OCI-LY7 (cell line): ENCODE results near the gene CCDC102B. TPM values are rescaled to one million over a fixed set of nuclear protein-coding genes. Genes with fewer than 3 reads are reported as not detected.
"Not testable (repeated sequence)": the region's sequence is repeated elsewhere in the genome, so short reads cannot be mapped to it uniquely, and the experiment has no call there.

ENCODE experiments used
- BruUV-seq: library from RNA; stranded (reverse); fragments of 400-500 nt; replicated peaks from 2 replicates; lab custom pipeline; 2021; lab: Mats Ljungman, UMichigan
- CTCF ChIA-PET: fragments of 300-600 bp; sonication (Branson Sonifier 250); formaldehyde crosslinking; loops from one replicate; lab custom pipeline; 2022; ENCODE audit warnings: antibody characterized with exemption; ENCODE audit not compliant: unreplicated experiment; lab: Charles Lee
- POLR2A ChIA-PET: fragments of 300-600 bp; sonication (Branson Sonifier 250); formaldehyde crosslinking; loops from one replicate; lab custom pipeline; 2022; ENCODE audit warnings: antibody characterized with exemption; lab: Charles Lee
- DNase-seq: peaks from one replicate; pipeline ENCODE4 v3.0.0-alpha.2; 2015; ENCODE audit warnings: low spot score
- H2AFZ ChIP-seq: fragments of 200-600 bp; sonication (generic), shearing (Covaris generic); 2 replicates; pipeline ENCODE4 v1.6.1; 2014; ENCODE audit warnings: mild to moderate bottlenecking, antibody characterized with exemption, low read length, moderate library complexity
- H3K27ac ChIP-seq: fragments of 200-600 bp; sonication (generic); 2 replicates; pipeline ENCODE4 v1.5.1; 2014; ENCODE audit warnings: mixed run types, low read depth, mild to moderate bottlenecking, moderate library complexity, low read length, inconsistent platforms; ENCODE audit not compliant: poor library complexity, severe bottlenecking
- H3K36me3 ChIP-seq: fragments of 200-600 bp; sonication (generic); 2 replicates; pipeline ENCODE4 v1.6.1; 2014; ENCODE audit warnings: mild to moderate bottlenecking, antibody characterized with exemption, low read length, moderate library complexity, mixed read lengths; ENCODE audit not compliant: insufficient read depth
- H3K4me1 ChIP-seq: fragments of 200-600 bp; sonication (generic); 2 replicates; pipeline ENCODE4 v1.5.1; 2014; ENCODE audit warnings: mild to moderate bottlenecking, low read length; ENCODE audit not compliant: insufficient read depth, poor library complexity, severe bottlenecking
- H3K4me2 ChIP-seq: fragments of 200-600 bp; sonication (generic); 2 replicates; pipeline ENCODE4 v1.6.1; 2014; ENCODE audit warnings: mild to moderate bottlenecking, low read length
- H3K4me3 ChIP-seq: fragments of 200-600 bp; sonication (generic); 2 replicates; pipeline ENCODE4 v1.5.1; 2014; ENCODE audit warnings: mild to moderate bottlenecking, low read depth, low read length; ENCODE audit not compliant: poor library complexity, severe bottlenecking
- H3K79me2 ChIP-seq: fragments of 200-600 bp; sonication (generic); 2 replicates; pipeline ENCODE4 v1.6.1; 2016; ENCODE audit warnings: low read depth, mild to moderate bottlenecking, low read length, moderate library complexity, mixed read lengths; ENCODE audit not compliant: insufficient read depth
- H3K9me2 ChIP-seq: fragments of 200-600 bp; sonication (generic); 2 replicates; pipeline ENCODE4 v1.6.1; 2016; ENCODE audit warnings: mild to moderate bottlenecking, low read length, mixed read lengths; ENCODE audit not compliant: insufficient read depth
- H3K9me3 ChIP-seq: fragments of 200-600 bp; sonication (generic); 2 replicates; pipeline ENCODE4 v1.6.1; 2014; ENCODE audit warnings: mild to moderate bottlenecking, mixed run types, low read length, mixed read lengths
- H4K20me1 ChIP-seq: fragments of 200-600 bp; sonication (generic); 2 replicates; pipeline ENCODE4 v1.6.1; 2014; ENCODE audit warnings: mild to moderate bottlenecking, antibody characterized with exemption, low read length, moderate library complexity, mixed read lengths; ENCODE audit not compliant: insufficient read depth
- CTCF ChIP-seq: fragments of 200-600 bp; sonication (generic); conservative IDR thresholded peaks from 2 replicates; pipeline ENCODE4 v1.5.1; 2014; ENCODE audit warnings: mild to moderate bottlenecking, antibody characterized with exemption, low read length, moderate library complexity, mixed read lengths
- EZH2phosphoT487 ChIP-seq: fragments of 200-600 bp; sonication (generic); IDR thresholded peaks from 2 replicates; pipeline ENCODE4 v1.6.1; 2018; ENCODE audit warnings: low read depth, borderline replicate concordance, mild to moderate bottlenecking, mixed run types, antibody characterized with exemption, low read length, moderate library complexity, mixed read lengths
- intact Hi-C: fragments of 100-400 bp; cut with micrococcal nuclease; formaldehyde crosslinking; loops from one replicate; pipeline ENCODE4 v1.10.0; 2022; ENCODE audit not compliant: unreplicated experiment
- total RNA-seq, 2 experiments: library from RNA; depleted of rRNA in 1 of 2; stranded (reverse); fragments of >200 nt in 1 of 2; shearing (Covaris generic) in 1 of 2; gene quantifications; 2 replicates each; pipeline ENCODE4 v1.2.3, GENCODE V29; 2014 to 2022

Gene CCDC102B
- total RNA-seq, 2 experiments from 2014 or later, result 0.46 to 0.54 TPM

- no peaks in the 10 kb centered on the region for H3K4me1 ChIP-seq
- CTCF ChIA-PET, result no interaction called here
- H3K36me3 ChIP-seq, result no peaks in the 10 kb centered on the region
- POLR2A ChIA-PET, result no interaction called here
- H3K9me2 ChIP-seq, result no peaks in the 10 kb centered on the region
- no peaks in the 10 kb centered on the region for H3K79me2 ChIP-seq
- intact Hi-C loops, result no loop called here
- H3K4me2 ChIP-seq, result no peak overlapping the region
- no peaks in the 10 kb centered on the region for H4K20me1 ChIP-seq
- H3K9me3 ChIP-seq, result no peaks in the 10 kb centered on the region
- no peak overlapping the region for H2AFZ ChIP-seq
- H3K4me3 ChIP-seq, result no peak overlapping the region
- BruUV-seq, result no TSS peak
- no peak for DNase-seq
- no peak overlapping the region for H3K27ac ChIP-seq
- TF ChIP-seq EZH2phosphoT487 (no peak), CTCF (no peak)
Measured at GRCh38 chr18:68940039-68940438, 142.2 kb downstream of the CCDC102B start.

GRCh38 chr18:68940754-68941153 is 142.9 kb downstream of the CCDC102B start:
- H3K79me2 ChIP-seq, result no peaks in the 10 kb centered on the region
- no peak overlapping the region for H2AFZ ChIP-seq
- no peak overlapping the region for H3K4me3 ChIP-seq
- ChIA-PET CTCF (no interaction called here), POLR2A (interaction anchor here (0.5 to 0.7 kb wide), 3 partner anchors 92 to 1575 kb away, joined by 3 to 5 read pairs (median 5); no protein-coding TSS in a partner anchor)
- TF ChIP-seq CTCF, result no peak
- TF ChIP-seq EZH2phosphoT487, result no peak
- H3K27ac ChIP-seq, result no peak overlapping the region
- intact Hi-C loops, result no loop called here
- H3K9me2 ChIP-seq, result no peaks in the 10 kb centered on the region
- DNase-seq, result no peak
- H3K36me3 ChIP-seq, result no peaks in the 10 kb centered on the region
- no peaks in the 10 kb centered on the region for H4K20me1 ChIP-seq
- no TSS peak for BruUV-seq
- H3K4me1 ChIP-seq, result no peaks in the 10 kb centered on the region
- no peaks in the 10 kb centered on the region for H3K9me3 ChIP-seq
- no peak overlapping the region for H3K4me2 ChIP-seq

GRCh38 chr18:68942230-68942629 is 144.3 kb downstream of the CCDC102B start:
- Histone ChIP-seq H3K9me2 (no peaks in the 10 kb centered on the region), H3K36me3 (no peaks in the 10 kb centered on the region), H3K4me1 (no peaks in the 10 kb centered on the region), H3K4me3 (no peak overlapping the region), H3K27ac (no peak overlapping the region), H3K79me2 (no peaks in the 10 kb centered on the region), H2AFZ (no peak overlapping the region), H3K9me3 (no peaks in the 10 kb centered on the region), H3K4me2 (no peak overlapping the region), H4K20me1 (no peaks in the 10 kb centered on the region)
- POLR2A ChIA-PET, result no interaction called here
- intact Hi-C loops, result no loop called here
- CTCF ChIA-PET, result no interaction called here
- DNase-seq, result no peak
- TF ChIP-seq CTCF, result no peak
- no peak for TF ChIP-seq EZH2phosphoT487
- BruUV-seq, result no TSS peak

- POLR2A ChIA-PET, result interaction anchor here (0.7 kb wide), 1 partner anchor 45 kb away, joined by 3 read pairs; no protein-coding TSS in a partner anchor
- H3K9me2 ChIP-seq, H3K4me1 ChIP-seq, intact Hi-C loops, H3K79me2 ChIP-seq, H3K36me3 ChIP-seq, H3K4me3 ChIP-seq, H4K20me1 ChIP-seq, CTCF ChIA-PET, H3K9me3 ChIP-seq, BruUV-seq, DNase-seq, H3K4me2 ChIP-seq, H3K27ac ChIP-seq, H2AFZ ChIP-seq: not testable (repeated sequence)
Measured at GRCh38 chr18:68943861-68944260, 146.0 kb downstream of the CCDC102B start.
